Tongue (tissue), 2 donors: ENCODE results near the gene GLB1L. TPM values are rescaled to one million over a fixed set of nuclear protein-coding genes. Genes with fewer than 3 reads are reported as not detected.

Experiments
- DNase-seq: peaks from one replicate; pipeline ENCODE4 v3.0.0-alpha.2; 2015
- total RNA-seq: library from RNA; depleted of rRNA; stranded (reverse); fragments of >200 nt; gene quantifications from one replicate; pipeline ENCODE4 v1.2.3, GENCODE V29; 2014

Gene GLB1L
- total RNA-seq, 1 donor from 2014 or later, result 5.2 TPM

DNA sequence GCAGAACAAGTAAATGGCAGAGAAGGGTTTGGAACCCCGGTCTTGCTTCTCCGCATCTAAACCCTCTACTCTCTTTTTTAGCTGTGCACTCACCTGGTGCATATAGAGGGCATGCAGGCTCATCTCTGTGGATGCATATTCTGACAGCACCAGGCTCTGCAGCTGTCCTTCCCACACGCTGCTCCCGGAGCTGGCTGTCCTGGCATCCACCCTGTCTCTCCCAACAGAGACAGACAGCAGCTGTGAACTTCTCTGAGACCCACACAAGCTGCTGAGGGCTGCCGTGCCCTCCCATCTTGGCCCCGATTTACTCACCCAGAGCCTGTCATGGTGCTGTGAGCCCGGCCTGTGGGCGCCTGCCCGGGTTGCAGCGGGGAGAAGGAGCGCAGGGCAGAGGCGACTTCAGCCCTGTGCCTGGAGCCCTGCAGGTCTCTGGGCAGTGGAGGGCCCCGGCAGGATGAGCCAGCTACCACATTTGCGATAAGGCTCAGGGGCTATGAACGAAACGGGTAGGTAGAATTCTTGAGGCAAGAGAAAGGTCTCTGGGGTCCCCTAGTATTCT, 23.2 kb downstream of the GLB1L start:
- DNase-seq, result peak; percentile 32

DNA sequence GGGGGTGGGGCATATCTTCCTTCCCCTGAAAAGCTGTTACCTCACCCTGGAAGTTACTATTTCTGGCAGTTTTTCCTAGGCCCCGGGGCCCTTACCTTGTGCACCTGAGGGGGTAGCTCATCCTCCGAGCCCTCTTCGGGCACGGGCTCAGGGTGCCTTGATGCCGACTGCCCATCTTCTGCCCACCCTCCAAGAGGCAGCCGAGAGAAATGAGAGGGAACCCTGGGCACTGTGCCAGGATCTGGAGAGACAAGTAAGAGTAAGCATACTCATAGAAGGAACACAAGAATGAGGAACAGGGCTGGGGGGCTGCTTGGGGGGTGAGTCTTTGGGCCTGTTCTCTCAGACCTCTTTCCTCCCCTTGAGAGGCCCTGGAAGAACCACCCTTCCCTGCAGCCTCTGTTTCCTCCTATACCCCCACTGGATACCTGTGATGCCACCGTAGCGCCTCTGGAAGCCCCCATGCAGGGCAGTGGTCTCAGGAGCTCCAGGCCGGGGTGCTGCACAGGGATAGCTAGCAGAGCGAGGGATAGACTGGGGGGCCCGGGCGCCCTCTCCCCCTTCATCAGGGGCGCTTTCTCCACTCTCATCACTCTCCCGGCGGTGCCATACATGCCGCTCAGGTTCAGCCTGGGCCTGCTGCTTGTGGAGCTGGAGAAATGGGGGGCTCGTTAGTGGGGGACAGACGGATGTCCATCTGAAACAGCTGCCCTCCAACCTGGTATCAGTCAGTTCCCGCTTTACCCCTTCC, 24.4 kb downstream of the GLB1L start:
- DNase-seq, result no peak

DNA sequence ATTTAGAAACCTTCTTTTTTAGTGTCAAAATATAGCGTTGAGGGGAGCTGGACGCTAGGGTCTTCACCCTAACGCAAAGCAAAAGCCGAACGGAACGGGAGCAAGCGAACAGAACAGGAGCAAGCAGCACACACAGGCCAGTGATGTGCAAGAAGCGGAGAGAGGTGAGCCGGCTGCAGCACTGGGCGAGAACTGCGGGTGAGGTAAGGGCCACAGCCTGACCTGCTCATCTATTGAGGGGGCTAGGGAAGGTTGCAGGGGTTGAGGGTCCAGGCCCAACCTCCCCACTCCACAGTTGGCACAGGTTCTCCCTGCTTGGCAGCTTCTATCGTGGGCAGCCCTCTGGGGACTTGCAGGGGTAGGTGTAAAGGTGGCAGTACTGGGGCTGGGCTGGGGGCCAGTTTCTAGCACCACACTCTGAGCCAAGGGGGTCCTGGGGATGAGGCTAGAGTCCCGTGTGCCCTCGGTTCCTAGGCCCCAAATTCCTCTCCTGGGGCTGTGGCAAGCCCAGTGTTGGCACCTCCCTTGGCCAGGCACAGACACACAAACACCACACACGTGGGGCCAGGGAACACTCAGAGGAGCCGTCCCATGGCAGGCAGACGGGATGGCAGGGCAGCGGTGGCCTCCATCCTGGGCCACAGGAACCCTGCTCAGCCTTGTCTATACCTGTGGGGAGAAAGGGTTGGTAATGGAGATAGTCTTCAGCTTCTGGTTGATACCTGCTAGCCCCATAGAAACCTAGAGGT, 25.3 kb downstream of the GLB1L start:
- no peak for DNase-seq

DNA sequence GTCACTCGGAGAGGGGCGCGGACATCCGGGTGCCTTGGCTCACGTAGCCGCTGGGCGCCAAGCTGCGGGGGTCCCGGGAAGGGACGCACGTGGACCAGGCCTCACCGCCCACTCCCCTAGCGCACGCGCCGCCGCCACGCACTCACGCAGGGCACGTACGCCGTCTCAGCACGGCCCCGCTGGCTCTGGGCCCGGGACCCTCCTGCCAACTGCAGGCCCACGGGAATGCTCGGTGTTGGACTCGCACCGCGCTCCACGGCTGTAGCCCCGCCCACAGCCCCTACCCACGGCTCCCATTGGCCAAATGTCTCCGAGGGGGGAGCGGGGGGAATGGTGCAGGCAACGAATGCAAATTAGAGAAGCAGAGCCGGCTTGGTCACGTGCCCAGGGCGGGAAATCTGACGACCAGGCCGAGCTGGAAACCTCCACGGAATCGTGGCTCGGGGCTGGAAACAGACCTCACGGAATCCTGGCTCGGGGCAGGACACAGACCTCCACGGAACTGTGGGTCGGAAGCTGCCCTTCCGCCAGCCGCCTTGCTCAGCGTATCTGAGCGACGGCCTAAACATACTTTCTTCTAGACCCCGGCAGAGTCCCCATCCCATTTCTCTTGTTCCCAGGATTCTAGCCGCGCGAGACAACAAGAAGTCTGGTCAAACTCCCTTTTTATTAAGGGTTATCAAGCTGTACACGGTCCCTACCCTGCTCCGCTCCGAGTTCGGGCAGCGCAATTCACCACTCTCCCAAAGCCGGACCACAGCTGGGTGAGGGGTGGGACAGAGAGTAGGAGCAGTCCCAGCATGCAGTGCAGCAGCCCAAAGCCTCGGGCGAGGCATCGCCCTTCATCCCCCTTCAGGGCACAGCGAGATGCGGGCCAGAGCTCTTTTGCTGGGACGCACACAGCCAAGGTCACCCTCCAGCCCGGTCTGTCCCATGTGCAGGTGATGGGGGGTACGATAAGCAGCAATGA, 26.2 kb downstream of the GLB1L start, which contains the start of gene ABCB6:
TSS of gene ABCB6 (minus strand) at position 227 of the 970 bp plus-strand sequence. CDS start 285 bp downstream, outside the sequence.
- DNase-seq, result peak; percentile 99

DNA sequence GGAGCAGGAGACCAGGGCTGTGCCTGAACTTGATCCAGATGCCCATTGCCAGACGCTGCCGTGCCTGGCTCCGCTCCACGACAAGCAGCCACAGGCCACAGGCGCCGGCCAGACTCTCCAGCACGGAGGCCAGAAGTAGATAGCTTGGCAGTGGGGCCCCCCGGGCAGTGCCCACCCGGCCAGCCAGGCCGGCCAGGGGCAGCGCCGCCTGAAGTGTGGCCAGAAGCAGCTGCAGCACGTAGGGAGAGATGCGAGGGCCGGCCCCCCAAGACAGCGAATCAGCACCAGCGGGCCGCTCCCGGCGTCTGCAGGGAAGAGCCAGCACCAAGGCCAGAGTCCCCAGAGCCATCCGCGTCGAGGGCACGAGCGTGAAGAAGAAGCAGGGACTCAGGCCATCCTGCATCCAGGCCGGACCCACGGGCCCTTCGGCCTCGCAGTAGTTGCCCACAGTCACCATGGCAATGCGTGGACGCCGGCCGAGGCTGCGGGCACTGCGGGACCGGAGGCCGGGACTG, 27.0 kb downstream of the GLB1L start:
- DNase-seq, result peak; percentile 77

DNA sequence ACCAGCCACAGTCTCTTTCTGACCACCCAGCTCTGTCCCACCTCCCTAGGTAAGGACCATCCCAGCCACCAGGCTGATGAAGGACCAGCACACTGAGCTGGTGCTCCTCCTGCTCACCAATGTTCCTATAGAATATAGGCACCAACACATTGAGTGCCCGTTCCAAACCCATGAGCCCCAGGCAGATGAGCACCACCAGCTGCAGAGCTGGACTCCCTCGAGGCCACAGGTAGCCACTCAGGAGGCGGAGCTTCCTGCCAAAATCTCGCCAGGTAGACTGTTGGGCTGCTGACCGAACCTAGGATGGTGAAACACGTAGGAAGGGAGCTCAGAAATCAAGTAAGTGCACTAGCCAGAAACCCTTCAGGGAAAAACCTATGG, 28.7 kb downstream of the GLB1L start:
- no peak for DNase-seq

DNA sequence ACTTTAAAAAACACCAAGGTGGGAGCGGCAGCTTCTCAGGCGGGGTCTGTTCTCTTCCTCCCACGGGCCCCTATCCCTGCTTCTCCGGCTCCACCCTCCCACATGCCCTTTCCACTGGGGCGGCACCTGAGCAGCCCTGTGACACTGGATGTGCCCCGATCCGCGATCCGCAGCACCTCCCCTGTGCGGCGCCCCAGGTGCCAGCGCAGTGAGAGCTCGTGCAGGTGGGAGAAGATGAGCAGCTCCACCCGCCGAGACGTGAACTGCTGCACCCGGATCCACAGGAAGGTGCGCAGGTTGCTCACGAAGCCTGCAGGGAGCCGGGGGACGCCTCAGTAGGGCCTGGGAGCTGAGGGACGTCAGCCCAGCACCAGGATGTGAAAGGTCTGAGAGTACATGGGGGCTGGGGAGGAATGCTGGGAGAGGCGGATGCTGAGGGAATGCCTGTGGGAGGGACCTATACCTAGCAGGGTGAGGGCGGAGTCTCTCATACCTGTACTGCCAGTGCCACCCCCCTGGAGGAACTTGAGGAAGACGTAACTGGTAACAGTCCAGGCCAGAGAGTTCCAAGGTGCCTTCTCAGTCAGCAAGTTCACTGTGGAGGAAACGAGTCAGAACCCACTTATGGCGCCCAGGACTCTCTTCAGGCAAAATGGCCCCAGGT, 29.2 kb downstream of the GLB1L start:
- DNase-seq, result no peak

DNA sequence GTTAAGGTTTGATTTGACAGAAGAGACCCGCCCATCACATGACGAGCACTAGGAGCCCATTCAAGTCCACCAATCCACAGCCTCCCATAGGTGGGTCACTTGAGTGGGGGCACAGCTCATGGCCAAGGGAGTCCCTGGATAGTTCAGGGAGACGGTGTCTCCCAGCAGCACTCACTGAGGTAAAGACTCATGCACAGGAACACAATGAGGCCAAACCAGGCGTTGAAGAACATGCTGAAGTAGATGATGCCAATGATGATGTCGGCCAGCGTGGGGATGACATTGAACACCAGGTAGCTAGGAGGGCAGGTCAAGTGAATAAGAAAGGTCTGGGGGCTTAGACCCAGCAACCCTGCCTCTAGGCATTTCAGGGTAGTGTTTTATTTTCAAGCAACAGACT, 30.5 kb downstream of the GLB1L start:
- DNase-seq, result no peak

DNA sequence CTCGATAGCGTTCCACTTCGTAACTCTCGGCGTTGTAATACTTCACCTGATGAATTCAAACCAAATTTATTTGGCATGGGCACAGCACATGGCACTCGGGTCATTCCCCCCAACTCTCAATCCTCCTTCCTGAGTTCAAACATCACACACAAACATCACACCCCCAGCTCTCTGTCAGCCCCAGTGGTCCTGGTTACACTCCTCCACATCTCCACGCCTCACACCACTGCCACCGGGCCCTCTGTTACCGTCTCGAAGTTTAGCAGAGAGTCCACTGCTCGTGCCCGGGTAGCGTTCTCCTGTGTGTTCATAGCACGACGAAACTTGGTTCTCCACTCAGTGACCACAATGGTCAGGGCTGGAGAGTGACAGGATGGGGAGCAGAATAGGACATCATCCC, 31.1 kb downstream of the GLB1L start:
- no peak for DNase-seq

DNA sequence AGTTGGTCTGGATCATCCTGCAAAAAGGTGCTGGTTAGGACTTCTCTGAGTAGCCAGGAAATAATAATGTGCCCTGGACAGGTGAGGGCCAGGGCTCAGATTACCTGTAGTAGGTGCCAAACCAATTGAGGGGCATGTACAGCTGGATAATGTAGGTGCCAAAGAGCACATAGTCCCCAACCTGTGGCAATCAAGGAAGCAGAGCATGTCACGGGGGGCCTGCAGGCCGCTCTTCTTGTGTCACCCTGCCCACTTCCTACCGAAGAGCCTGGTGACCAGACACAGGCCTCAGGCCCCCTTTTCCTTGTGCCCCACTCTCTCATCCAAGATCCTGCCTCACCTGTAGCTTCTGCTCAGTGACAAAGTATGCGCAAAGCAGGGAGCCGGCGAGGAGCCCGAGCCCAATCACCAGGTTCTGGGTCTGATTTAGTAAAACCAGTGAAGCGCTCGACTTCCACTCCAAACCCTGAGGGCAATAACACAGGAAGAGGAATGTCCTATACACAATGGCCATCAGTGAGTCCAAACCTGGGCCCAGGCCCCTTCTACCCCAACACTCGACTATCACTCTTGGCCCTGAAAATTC, 31.7 kb downstream of the GLB1L start:
- no peak for DNase-seq

DNA sequence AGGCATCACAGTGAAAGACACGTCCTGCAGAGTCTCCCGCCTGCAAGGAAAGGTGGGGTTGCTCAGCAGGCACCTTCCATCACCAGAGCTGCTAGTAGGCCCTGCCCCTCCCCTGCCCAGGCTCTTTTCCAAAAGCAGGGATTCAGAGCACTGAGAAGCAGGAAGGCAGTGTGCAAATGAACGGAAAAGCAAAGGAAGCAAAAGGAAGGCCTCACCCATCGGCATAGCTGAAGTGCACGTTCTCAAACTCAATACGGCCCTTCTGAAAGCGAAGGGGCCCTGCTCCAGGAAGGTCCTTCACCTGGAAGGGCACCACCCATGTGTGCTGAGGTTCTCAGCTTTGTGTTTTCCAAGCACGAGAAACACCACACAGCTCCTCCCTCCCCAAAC, 32.2 kb downstream of the GLB1L start:
- DNase-seq, result no peak

DNA sequence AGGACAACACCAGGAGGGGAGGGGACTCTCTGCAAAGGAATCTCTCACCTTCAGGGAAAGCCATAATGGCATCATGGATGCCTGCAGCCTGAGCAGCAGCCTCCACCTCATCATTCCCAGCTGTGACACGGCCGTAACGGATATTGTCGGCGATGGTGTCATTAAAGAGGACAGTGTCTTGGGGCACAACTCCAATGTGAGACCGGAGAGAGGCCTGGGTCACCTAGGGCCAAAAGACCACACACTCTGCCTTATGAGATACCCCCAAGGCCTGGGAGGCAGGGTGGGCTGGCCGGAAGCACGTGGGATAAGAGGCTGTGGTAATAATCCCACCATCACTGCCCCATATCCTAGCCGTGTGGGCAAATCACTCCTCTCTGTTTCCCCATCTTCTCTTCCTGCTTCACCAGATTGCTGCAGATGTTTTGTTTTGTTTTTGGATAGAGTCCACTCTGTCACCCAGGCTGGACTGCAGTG, 34.3 kb downstream of the GLB1L start:
- no peak for DNase-seq

DNA sequence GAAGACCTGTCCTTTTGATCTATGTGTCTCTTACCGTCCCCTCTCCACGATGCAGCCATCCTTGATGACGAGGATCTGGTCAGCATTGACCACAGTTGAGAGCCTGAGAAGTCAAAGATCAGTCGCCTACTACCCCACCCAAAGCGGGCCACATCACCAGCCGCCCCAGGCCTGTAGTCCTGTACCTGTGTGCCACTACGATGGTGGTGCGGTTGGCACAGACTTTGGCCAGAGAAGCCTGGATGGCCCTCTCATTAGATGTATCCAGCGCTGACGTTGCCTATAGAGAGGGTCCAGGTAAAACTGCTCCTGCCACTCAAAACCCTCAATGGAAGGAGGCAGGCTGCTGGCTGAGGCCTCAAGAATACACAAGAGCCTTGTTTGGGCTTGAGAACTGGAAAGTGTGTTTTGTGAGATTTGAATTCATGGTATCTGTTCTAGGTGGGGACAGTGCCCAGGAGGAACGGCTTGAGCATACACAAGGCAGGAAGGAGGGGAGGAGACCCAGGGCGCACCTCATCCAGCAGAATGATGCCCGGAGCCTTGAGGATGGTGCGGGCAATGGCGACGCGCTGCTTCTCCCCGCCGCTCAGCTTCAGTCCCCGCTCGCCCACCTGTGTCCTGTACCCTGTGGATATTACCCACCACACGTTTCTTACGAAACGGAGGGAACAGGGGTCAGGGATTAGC, 34.9 kb downstream of the GLB1L start:
- DNase-seq, result no peak

DNA sequence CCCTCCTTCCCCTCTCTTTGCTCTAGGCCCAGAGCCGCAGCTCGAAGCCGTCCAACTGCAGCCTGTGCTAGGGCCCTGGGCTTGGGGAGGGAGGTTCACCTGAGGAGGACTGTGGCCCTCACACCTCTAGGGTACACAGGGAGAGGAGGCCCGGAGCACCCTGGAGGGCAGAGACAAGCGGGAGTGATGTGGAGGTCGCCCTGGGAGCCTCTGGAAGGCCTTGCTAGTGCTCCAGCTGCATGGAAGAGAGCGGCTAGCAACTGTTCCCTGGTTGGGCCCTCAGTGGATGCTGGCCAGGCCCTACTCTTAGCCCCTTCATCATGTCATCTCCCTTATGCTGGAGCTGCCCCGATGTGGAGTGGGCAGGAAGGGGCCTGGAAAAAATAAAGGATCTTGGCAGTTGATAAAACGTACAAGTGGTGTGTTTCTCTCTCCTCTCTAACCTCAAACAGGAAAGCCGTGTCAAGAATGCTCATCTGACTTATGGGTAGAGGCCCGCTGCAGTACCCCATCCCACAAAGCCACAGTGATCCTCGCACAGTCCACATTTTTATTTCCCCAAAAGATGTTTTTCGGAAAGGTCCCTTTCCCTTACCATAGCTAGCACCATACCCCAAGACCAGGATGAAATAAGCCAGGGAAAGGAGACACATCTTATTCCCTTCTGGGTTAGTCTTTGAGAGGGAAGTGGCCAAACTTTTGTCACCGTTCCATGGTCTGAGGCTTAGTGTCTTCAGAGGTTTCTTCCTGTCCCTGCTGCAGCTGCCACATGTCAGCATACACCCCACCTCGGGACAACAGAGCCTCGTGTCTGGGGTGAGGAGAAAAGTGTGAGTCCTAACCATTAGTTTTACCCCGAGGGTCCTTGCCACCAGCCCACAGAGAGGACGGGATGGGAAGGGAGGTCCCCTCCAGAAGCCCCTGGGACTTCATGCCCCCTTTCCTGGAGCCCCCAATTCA, 35.7 kb downstream of the GLB1L start:
- no peak for DNase-seq

DNA sequence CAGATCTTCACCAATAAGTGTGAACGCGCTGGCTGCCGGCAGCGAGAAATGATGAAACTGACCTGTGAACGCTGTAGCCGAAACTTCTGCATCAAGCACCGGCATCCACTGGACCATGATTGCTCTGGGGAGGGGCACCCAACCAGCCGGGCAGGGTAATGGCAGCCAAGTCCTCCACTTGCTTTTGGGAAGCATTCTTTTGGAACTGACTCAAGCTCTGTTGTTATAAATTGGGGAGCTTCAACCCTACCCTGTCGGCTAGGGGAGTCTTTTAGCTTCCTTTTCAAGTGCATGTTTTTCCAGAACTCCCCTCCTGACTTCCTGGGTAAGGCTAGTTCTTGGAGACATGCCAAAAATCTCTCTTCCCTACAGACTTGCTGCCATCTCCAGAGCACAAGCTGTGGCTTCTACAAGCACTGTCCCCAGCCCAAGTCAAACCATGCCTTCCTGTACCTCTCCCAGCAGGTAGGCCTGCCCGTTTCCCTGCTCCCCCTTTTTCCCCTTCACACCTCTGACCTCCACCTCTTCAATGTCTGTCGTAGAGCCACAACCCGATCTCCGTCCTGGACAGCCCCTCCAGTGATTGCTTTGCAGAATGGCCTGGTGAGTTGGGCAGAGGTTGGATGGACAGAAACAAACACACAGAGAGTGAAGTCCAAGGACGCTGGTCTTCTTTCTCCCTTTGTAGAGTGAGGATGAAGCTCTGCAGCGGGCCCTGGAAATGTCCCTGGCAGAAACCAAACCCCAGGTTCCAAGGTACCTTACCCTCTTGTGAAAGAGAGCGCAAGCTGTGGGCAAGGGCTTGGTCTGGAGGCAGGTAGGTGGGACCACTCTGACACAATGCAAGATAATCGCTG, 37.1 kb downstream of the GLB1L start:
- DNase-seq, result peak; percentile 19

DNA sequence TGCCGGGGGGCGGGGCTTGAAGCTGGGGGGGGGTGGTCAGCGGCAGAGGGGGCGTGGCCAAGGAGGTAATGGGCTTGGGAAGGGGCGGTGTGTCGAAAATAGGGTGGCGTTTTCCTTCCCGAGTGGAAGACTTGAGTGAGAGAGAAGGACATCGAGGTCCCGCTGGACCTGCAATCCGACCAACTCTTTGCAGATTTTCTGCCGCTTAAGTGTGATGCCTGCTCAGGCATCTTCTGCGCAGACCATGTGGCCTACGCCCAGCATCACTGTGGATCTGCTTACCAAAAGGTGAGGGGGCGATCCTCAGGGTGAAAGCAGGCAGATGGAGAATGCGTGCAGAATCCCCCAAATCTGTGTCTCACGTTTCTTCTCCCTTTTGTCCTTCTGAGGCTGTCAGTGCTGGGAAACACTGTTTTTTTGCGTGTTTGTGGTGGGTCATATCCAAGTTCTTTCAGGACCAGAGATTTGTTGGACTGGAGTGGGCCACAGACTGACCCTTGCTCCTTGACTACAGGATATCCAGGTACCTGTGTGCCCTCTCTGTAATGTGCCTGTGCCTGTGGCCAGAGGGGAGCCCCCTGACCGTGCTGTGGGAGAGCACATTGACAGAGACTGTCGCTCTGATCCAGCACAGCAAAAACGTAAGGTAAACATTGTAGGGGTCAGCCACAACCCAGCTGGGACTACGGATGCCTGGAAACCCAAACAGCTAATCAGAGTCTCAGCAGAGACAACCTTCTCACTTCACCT, 37.9 kb downstream of the GLB1L start:
- no peak for DNase-seq
